KBM-7 (cell line): ENCODE measurements around the gene PRKN.

ENCODE experiments used
- DNase-seq: peaks from one replicate; pipeline ENCODE4 v3.0.0-alpha.2; 2015
- in situ Hi-C: fragments of 300-500 bp; cut with MboI; formaldehyde crosslinking; loops from 2 replicates; pipeline ENCODE4 v1.14.3; 2020; ENCODE audit warnings: low sequenced_read_pairs, low pct_unique_long_range_greater_than_20kb, mixed read lengths

PRKN gene

GRCh38 chr6:161393839-161394364 is 1333.7 kb downstream of the PRKN start:
- in situ Hi-C loops = no loop called here
- peak; percentile 85 for DNase-seq

- in situ Hi-C loops = no loop called here
- DNase-seq = no peak
Observed at GRCh38 chr6:161393292-161393691, 1334.3 kb downstream of the PRKN start.

GRCh38 chr6:161389756-161390155 is 1337.8 kb downstream of the PRKN start:
- no peak for DNase-seq
- in situ Hi-C loops = no loop called here

GRCh38 chr6:161383951-161384350 is 1343.6 kb downstream of the PRKN start:
- in situ Hi-C loops = no loop called here

GRCh38 chr6:161379834-161380582 is 1347.6 kb downstream of the PRKN start:
- in situ Hi-C loops = no loop called here
- DNase-seq = no peak

More at GRCh38 chr6:161383951-161384350, 1343.6 kb downstream of the PRKN start:
- DNase-seq = no peak

GRCh38 chr6:161378115-161378514 is 1349.5 kb downstream of the PRKN start:
- DNase-seq = no peak
- in situ Hi-C loops = no loop called here

GRCh38 chr6:161377116-161377515 is 1350.5 kb downstream of the PRKN start:
- in situ Hi-C loops = no loop called here
- DNase-seq = no peak

GRCh38 chr6:161376367-161376766 is 1351.2 kb downstream of the PRKN start:
- DNase-seq = no peak
- in situ Hi-C loops = no loop called here

- in situ Hi-C loops = loop anchor here (25.0 kb wide), 3 partner anchors 238 to 638 kb away; no protein-coding TSS in a partner anchor
- DNase-seq = peak; percentile 14
Observed at GRCh38 chr6:161374971-161375873, 1352.3 kb downstream of the PRKN start.

GRCh38 chr6:161373905-161374451 is 1353.6 kb downstream of the PRKN start:
- DNase-seq = peak; percentile 83
- in situ Hi-C loops = loop anchor here (25.0 kb wide), 3 partner anchors 237 to 637 kb away; no protein-coding TSS in a partner anchor

GRCh38 chr6:161372422-161372793 is 1355.2 kb downstream of the PRKN start:
- in situ Hi-C loops = loop anchor here (25.0 kb wide), 3 partner anchors 235 to 635 kb away; no protein-coding TSS in a partner anchor
- no peak for DNase-seq

GRCh38 chr6:161370880-161371279 is 1356.7 kb downstream of the PRKN start:
- in situ Hi-C loops = loop anchor here (25.0 kb wide), 3 partner anchors 234 to 634 kb away; no protein-coding TSS in a partner anchor
- peak; percentile 67 for DNase-seq

GRCh38 chr6:161369339-161369738 is 1358.2 kb downstream of the PRKN start:
- in situ Hi-C loops = loop anchor here (25.0 kb wide), 3 partner anchors 232 to 632 kb away; no protein-coding TSS in a partner anchor
- DNase-seq = peak; percentile 15

GRCh38 chr6:161368514-161368913 is 1359.1 kb downstream of the PRKN start:
- DNase-seq = no peak
- in situ Hi-C loops = loop anchor here (25.0 kb wide), 3 partner anchors 231 to 631 kb away; no protein-coding TSS in a partner anchor

GRCh38 chr6:161367472-161367871 is 1360.1 kb downstream of the PRKN start:
- no peak for DNase-seq
- in situ Hi-C loops = loop anchor here (25.0 kb wide), 3 partner anchors 230 to 630 kb away; no protein-coding TSS in a partner anchor

GRCh38 chr6:161366301-161366923 is 1361.2 kb downstream of the PRKN start:
- peak; percentile 53 for DNase-seq
- in situ Hi-C loops = loop anchor here (25.0 kb wide), 3 partner anchors 229 to 629 kb away; no protein-coding TSS in a partner anchor

- no peak for DNase-seq
- in situ Hi-C loops = loop anchor here (25.0 kb wide), 3 partner anchors 228 to 628 kb away; no protein-coding TSS in a partner anchor
Observed at GRCh38 chr6:161365633-161366032, 1361.9 kb downstream of the PRKN start.

- in situ Hi-C loops = loop anchor here (25.0 kb wide), 3 partner anchors 226 to 626 kb away; no protein-coding TSS in a partner anchor
- no peak for DNase-seq
Observed at GRCh38 chr6:161363286-161363685, 1364.3 kb downstream of the PRKN start.
